Uterus (tissue), 2 donors: Measurements from ENCODE around the gene ZNF212.

ENCODE experiments used
- POLR2A ChIP-seq, 2 donors: fragments of 450-650 bp; IDR thresholded peaks; one replicate each; pipeline ENCODE4 v1.6.1; 2016; ENCODE audit warnings: antibody characterized with exemption in 2 of 2, mild to moderate bottlenecking in 1 of 2, moderate library complexity in 1 of 2
- TF ChIP-seq, protein P1 (sequence below), 4 experiments: fragments of 200-600 bp in 2 of 4; fragments of 450-650 bp in 2 of 4; sonication (generic) in 2 of 4; IDR thresholded peaks; one replicate each; pipeline ENCODE4 v1.5.1; 2016 to 2019; ENCODE audit warnings: antibody characterized with exemption in 4 of 4, mild to moderate bottlenecking in 2 of 4, moderate library complexity in 1 of 4

DNA sequence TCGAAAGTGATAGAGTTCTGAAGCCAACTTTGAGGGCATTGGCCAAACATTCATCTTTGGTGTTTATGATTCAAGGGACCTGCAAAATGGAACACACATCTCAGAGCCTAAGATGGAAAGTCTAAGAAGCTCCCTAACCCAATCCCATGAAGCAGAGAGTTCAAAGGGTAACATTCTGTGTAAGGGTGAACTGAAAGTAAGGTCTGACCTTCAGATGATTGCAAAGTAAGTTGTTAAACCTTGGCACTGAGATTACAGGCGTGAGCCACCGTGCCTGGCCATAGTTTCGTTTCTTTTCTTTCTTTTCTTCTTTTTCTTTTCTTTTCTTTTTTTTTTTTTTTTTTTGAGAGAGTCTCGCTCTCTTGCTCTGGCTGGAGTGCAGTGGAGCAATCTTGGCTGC lies 2.2 kb downstream of the ZNF212 start:
- TF ChIP-seq, protein P1, sequence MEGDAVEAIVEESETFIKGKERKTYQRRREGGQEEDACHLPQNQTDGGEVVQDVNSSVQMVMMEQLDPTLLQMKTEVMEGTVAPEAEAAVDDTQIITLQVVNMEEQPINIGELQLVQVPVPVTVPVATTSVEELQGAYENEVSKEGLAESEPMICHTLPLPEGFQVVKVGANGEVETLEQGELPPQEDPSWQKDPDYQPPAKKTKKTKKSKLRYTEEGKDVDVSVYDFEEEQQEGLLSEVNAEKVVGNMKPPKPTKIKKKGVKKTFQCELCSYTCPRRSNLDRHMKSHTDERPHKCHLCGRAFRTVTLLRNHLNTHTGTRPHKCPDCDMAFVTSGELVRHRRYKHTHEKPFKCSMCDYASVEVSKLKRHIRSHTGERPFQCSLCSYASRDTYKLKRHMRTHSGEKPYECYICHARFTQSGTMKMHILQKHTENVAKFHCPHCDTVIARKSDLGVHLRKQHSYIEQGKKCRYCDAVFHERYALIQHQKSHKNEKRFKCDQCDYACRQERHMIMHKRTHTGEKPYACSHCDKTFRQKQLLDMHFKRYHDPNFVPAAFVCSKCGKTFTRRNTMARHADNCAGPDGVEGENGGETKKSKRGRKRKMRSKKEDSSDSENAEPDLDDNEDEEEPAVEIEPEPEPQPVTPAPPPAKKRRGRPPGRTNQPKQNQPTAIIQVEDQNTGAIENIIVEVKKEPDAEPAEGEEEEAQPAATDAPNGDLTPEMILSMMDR (IDR thresholded peaks at IDR 0.05), result no peak
- TF ChIP-seq POLR2A (IDR thresholded peaks at IDR 0.05), result no peak
